H1 (cell line): Measurements from ENCODE around the gene ENDOV. TPM values are rescaled to one million over a fixed set of nuclear protein-coding genes. Genes with fewer than 3 reads are reported as not detected.

ENCODE experiments used
- CTCF ChIA-PET: fragments of 300-600 bp; sonication (Branson Sonifier 250); formaldehyde crosslinking; loops from one replicate; lab custom pipeline; 2021; ENCODE audit not compliant: partially characterized antibody; lab: Charles Lee
- POLR2A ChIA-PET: fragments of 300-600 bp; sonication (Branson Sonifier 250); formaldehyde crosslinking; loops from one replicate; lab custom pipeline; 2021; ENCODE audit warnings: inconsistent platforms; ENCODE audit not compliant: partially characterized antibody; lab: Charles Lee
- DNase-seq, 2 experiments: peaks; one replicate each; pipeline versions ENCODE4 v3.0.0 to v3.0.0-alpha.2; 2010 to 2022; ENCODE audit warnings: low spot score in 2 of 2, low read depth in 1 of 2, mixed read lengths in 1 of 2
- FAIRE-seq: peaks from 2 replicates; lab custom pipeline; 2011; peaks lifted over from hg19 to GRCh38; lab: Jason Lieb, UNC
- H2AFZ ChIP-seq: 2 replicates; pipeline ENCODE4 v1.8.1; 2012; ENCODE audit warnings: low read length, inconsistent platforms
- H2AK5ac ChIP-seq: 2 replicates; pipeline ENCODE4 v1.6.1; 2013; ENCODE audit warnings: low read depth, low read length
- H2BK120ac ChIP-seq: replicated peaks from 2 replicates; pipeline ENCODE3; 2013; ENCODE audit warnings: low read depth, low read length, inconsistent platforms
- H2BK12ac ChIP-seq: 2 replicates; pipeline ENCODE4 v1.6.1; 2013; ENCODE audit warnings: low read depth, low read length
- H2BK15ac ChIP-seq: 2 replicates; pipeline ENCODE4 v1.6.1; 2013; ENCODE audit warnings: low read length
- H2BK20ac ChIP-seq: 2 replicates; pipeline ENCODE4 v1.6.1; 2013; ENCODE audit warnings: low read length
- H2BK5ac ChIP-seq: 2 replicates; pipeline ENCODE4 v1.6.1; 2013; ENCODE audit warnings: low read depth, low read length
- H3K14ac ChIP-seq: 2 replicates; pipeline ENCODE4 v1.6.1; 2013; ENCODE audit warnings: inconsistent platforms; ENCODE audit not compliant: insufficient read length
- H3K18ac ChIP-seq: 2 replicates; pipeline ENCODE4 v1.6.1; 2013; ENCODE audit warnings: low read length; ENCODE audit errors: extremely low read depth
- H3K23ac ChIP-seq: 2 replicates; pipeline ENCODE4 v1.6.1; 2013; ENCODE audit warnings: inconsistent platforms; ENCODE audit not compliant: insufficient read length
- H3K23me2 ChIP-seq: 2 replicates; pipeline ENCODE4 v1.6.1; 2013; ENCODE audit warnings: low read depth, low read length
- H3K27ac ChIP-seq: 2 replicates; pipeline ENCODE4 v1.6.1; 2011; ENCODE audit warnings: low read depth, low read length, inconsistent platforms
- H3K27me3 ChIP-seq, 4 experiments: replicated peaks in 1 of 4; 1 replicate in 1 of 4; 2 replicates in 3 of 4; pipeline versions ENCODE4 v1.6.1 to v1.8.1; 2011 to 2013; ENCODE audit warnings: low read length in 3 of 4, mild to moderate bottlenecking in 3 of 4, inconsistent platforms in 2 of 4, mixed read lengths in 2 of 4, moderate library complexity in 1 of 4; ENCODE audit not compliant: control insufficient read depth in 3 of 4, insufficient read depth in 3 of 4; ENCODE audit errors: extremely low read depth in 1 of 4
- H3K36me3 ChIP-seq, 4 experiments: 2 replicates each; pipeline versions ENCODE4 v1.6.1 to v1.8.1; 2011 to 2013; ENCODE audit warnings: mild to moderate bottlenecking in 4 of 4, low read length in 3 of 4, moderate library complexity in 2 of 4, control low read depth in 1 of 4, inconsistent platforms in 1 of 4; ENCODE audit not compliant: insufficient read depth in 4 of 4, control insufficient read depth in 2 of 4
- H3K4ac ChIP-seq: replicated peaks from 2 replicates; pipeline ENCODE3; 2013; ENCODE audit warnings: low read length, low read depth, mixed read lengths, inconsistent platforms; ENCODE audit not compliant: insufficient read length
- H3K4me1 ChIP-seq, 4 experiments: replicated peaks in 1 of 4; 1 replicate in 1 of 4; 2 replicates in 3 of 4; pipeline versions ENCODE4 v1.6.1 to v1.8.1; 2011 to 2013; ENCODE audit warnings: low read length in 3 of 4, inconsistent platforms in 2 of 4, mixed read lengths in 1 of 4; ENCODE audit not compliant: insufficient read depth in 4 of 4, control insufficient read depth in 3 of 4
- H3K4me2 ChIP-seq, 2 experiments: 2 replicates each; pipeline versions ENCODE4 v1.6.1 to v1.8.1; 2011 to 2013; ENCODE audit warnings: low read depth in 2 of 2, low read length in 2 of 2, control low read depth in 1 of 2, inconsistent platforms in 1 of 2, mild to moderate bottlenecking in 1 of 2; ENCODE audit not compliant: insufficient read depth in 1 of 2
- H3K4me3 ChIP-seq, 4 experiments: fragments of 200-600, 300-600 bp in 1 of 4; sonication (generic), shearing (Covaris generic), sonication (Bioruptor Twin) in 1 of 4; 2 replicates each; pipeline versions ENCODE4 v1.5.1 to v1.8.1; 2011 to 2016; ENCODE audit warnings: low read length in 4 of 4, low read depth in 3 of 4, control low read depth in 2 of 4, inconsistent platforms in 2 of 4, mild to moderate bottlenecking in 2 of 4, mixed read lengths in 1 of 4, moderate library complexity in 1 of 4; ENCODE audit not compliant: insufficient read depth in 2 of 4; ENCODE audit errors: extremely low read depth in 1 of 4
- H3K56ac ChIP-seq: replicated peaks from 2 replicates; pipeline ENCODE3; 2013; ENCODE audit warnings: low read depth, mild to moderate bottlenecking, mixed read lengths, low read length, inconsistent platforms; ENCODE audit not compliant: insufficient read length
- H3K79me1 ChIP-seq: 2 replicates; pipeline ENCODE4 v1.6.1; 2013; ENCODE audit warnings: low read depth, low read length, control low read depth
- H3K79me2 ChIP-seq, 2 experiments: 2 replicates each; pipeline versions ENCODE4 v1.6.1 to v1.8.1; 2012 to 2013; ENCODE audit warnings: low read length in 2 of 2, mild to moderate bottlenecking in 2 of 2, inconsistent platforms in 1 of 2; ENCODE audit not compliant: insufficient read depth in 2 of 2, control insufficient read depth in 1 of 2
- H3K9ac ChIP-seq, 4 experiments: replicated peaks in 1 of 4; 1 replicate in 1 of 4; 2 replicates in 3 of 4; pipeline versions ENCODE4 v1.6.1 to v1.8.1; 2011 to 2013; ENCODE audit warnings: low read depth in 3 of 4, low read length in 3 of 4, control low read depth in 2 of 4, mild to moderate bottlenecking in 2 of 4, moderate library complexity in 2 of 4, inconsistent platforms in 1 of 4; ENCODE audit errors: extremely low read depth in 1 of 4
- H3K9me3 ChIP-seq, 2 experiments: 2 replicates each; pipeline versions ENCODE4 v1.6.1 to v1.8.1; 2012 to 2013; ENCODE audit warnings: mild to moderate bottlenecking in 2 of 2, moderate library complexity in 2 of 2, control low read depth in 1 of 2, inconsistent platforms in 1 of 2, low read depth in 1 of 2, low read length in 1 of 2, mixed read lengths in 1 of 2; ENCODE audit not compliant: insufficient read depth in 2 of 2
- H4K20me1 ChIP-seq, 2 experiments: replicated peaks in 1 of 2; 2 replicates each; pipeline versions ENCODE3 to v1.8.1; 2011 to 2013; ENCODE audit warnings: inconsistent platforms in 2 of 2, low read length in 2 of 2, mild to moderate bottlenecking in 1 of 2; ENCODE audit not compliant: insufficient read depth in 2 of 2, control insufficient read depth in 1 of 2
- H4K5ac ChIP-seq: 2 replicates; pipeline ENCODE4 v1.6.1; 2013; ENCODE audit warnings: low read length, low read depth, mixed read lengths, inconsistent platforms; ENCODE audit not compliant: insufficient read length
- H4K8ac ChIP-seq: 2 replicates; pipeline ENCODE4 v1.8.0; 2013; ENCODE audit warnings: mild to moderate bottlenecking, moderate library complexity, low read length, inconsistent platforms; ENCODE audit not compliant: insufficient read depth; ENCODE audit errors: extremely low read depth
- H4K91ac ChIP-seq: replicated peaks from 2 replicates; pipeline ENCODE3; 2013; ENCODE audit warnings: low read length, mixed read lengths, inconsistent platforms; ENCODE audit not compliant: insufficient read length
- BCL11A ChIP-seq, 2 experiments: IDR thresholded peaks; one replicate each; pipeline ENCODE4 v1.6.1; 2011; ENCODE audit warnings: low read depth in 2 of 2, low read length in 2 of 2, mild to moderate bottlenecking in 2 of 2
- CHD1 ChIP-seq: IDR thresholded peaks from 2 replicates; pipeline ENCODE4 v1.6.1; 2012; ENCODE audit warnings: low read depth, low read length, improper control_type of control experiment
- CREB1 ChIP-seq: IDR thresholded peaks from 2 replicates; pipeline ENCODE4 v1.6.1; 2012; ENCODE audit warnings: inconsistent platforms
- E2F6 ChIP-seq: IDR thresholded peaks from 2 replicates; pipeline ENCODE4 v1.6.1; 2012; ENCODE audit warnings: inconsistent platforms
- FOSL1 ChIP-seq: IDR thresholded peaks from 2 replicates; pipeline ENCODE4 v1.6.1; 2011; ENCODE audit warnings: mild to moderate bottlenecking, low read depth, low read length, moderate library complexity; ENCODE audit not compliant: insufficient read depth
- MAFK ChIP-seq: IDR thresholded peaks from 2 replicates; pipeline ENCODE4 v1.6.1; 2012; ENCODE audit warnings: low read depth, mild to moderate bottlenecking, improper control_type of control experiment, low read length
- PHF8 ChIP-seq: fragments of 200-600 bp; sonication (generic); conservative IDR thresholded peaks from 2 replicates; pipeline ENCODE4 v1.7.1; 2012; ENCODE audit warnings: low read depth, mild to moderate bottlenecking, inconsistent platforms, low read length, moderate library complexity
- POU5F1 ChIP-seq: IDR thresholded peaks from 2 replicates; pipeline ENCODE4 v1.6.1; 2011; ENCODE audit warnings: low read depth, mild to moderate bottlenecking, low read length, moderate library complexity
- RNF2 ChIP-seq: fragments of 200-900, 300-1000 bp; sonication (generic); IDR thresholded peaks from 2 replicates; pipeline ENCODE4 v1.7.1; 2016; ENCODE audit warnings: borderline replicate concordance, low read depth, mild to moderate bottlenecking, antibody characterized with exemption, low read length; ENCODE audit not compliant: poor library complexity, severe bottlenecking; ENCODE audit errors: missing control alignments
- SIN3A ChIP-seq, 2 experiments: IDR thresholded peaks in 1 of 2; conservative IDR thresholded peaks in 1 of 2; 2 replicates each; pipeline ENCODE4 v1.6.1; 2011 to 2012; ENCODE audit warnings: low read length in 2 of 2, improper control_type of control experiment in 1 of 2, low read depth in 1 of 2, mild to moderate bottlenecking in 1 of 2
- TBP ChIP-seq: IDR thresholded peaks from 2 replicates; pipeline ENCODE4 v1.6.1; 2011; ENCODE audit warnings: low read depth, low read length, improper control_type of control experiment
- YY1 ChIP-seq: IDR thresholded peaks from 2 replicates; pipeline ENCODE4 v1.6.1; 2011; ENCODE audit warnings: low read depth, mild to moderate bottlenecking, low read length
- WGBS, 2 experiments: shearing (Covaris generic) in 1 of 2; methylation state at CpG; one replicate each; pipeline versions ENCODE4 v1.1.6 to v1.1.7; 2013 to 2015; ENCODE audit warnings: low lambda C conversion rate in 2 of 2, mixed read lengths in 2 of 2, inconsistent platforms in 1 of 2, low coverage in 1 of 2, missing lambda C conversion rate in 1 of 2; ENCODE audit not compliant: insufficient replicate concordance in 2 of 2, insufficient coverage in 1 of 2, insufficient read length in 1 of 2; ENCODE audit errors: extremely low coverage in 1 of 2, missing lambda C conversion rate in 1 of 2; 5-methylcytosine and 5-hydroxymethylcytosine counted together
- polyA plus RNA-seq, 7 experiments: library from polyadenylated mRNA; depleted of rRNA in 3 of 7; stranded (reverse) in 5 of 7; unstranded in 2 of 7; fragments of >200 nt in 5 of 7; fragments of 200-250 nt in 2 of 7; gene quantifications; 1 replicate in 5 of 7; 2 replicates in 1 of 7; 4 replicates in 1 of 7; pipeline versions ENCODE4 v1.2.1 to v1.2.3, GENCODE V29; 2011 to 2013; ENCODE audit warnings: missing spikeins in 2 of 7, mixed read lengths in 2 of 7
- total RNA-seq: library from RNA; stranded (reverse); fragmentation: NEBNext Ultra II Directional; extraction: Animal tissue kit (Norgen Biotek cat#: 25700); gene quantifications from 2 replicates; pipeline ENCODE4 v1.2.1, GENCODE V29; 2021

ENDOV gene
- total and polyA plus RNA-seq, 2 of the 8 experiments (the other 6 are each of a cell fraction or from before 2014, with no cell fraction given): 10.6 to 13.3 TPM

GRCh38 chr17:80452173-80452915, 37.4 kb downstream of the ENDOV start:
- POLR2A ChIA-PET: interaction anchor here (1.1 to 3.8 kb wide), 5 partner anchors 9 to 23 kb away, joined by 3 to 35 read pairs (median 12); partner anchors contain the start of gene NPTX1
- no peak overlapping the region for H3K4me2 ChIP-seq
- H2BK12ac ChIP-seq: no peak overlapping the region
- no peak overlapping the region for H2AFZ ChIP-seq
- H3K9ac ChIP-seq: no peak overlapping the region
- FAIRE-seq (no peak), DNase-seq (no peak)
- H2BK20ac ChIP-seq: no peak overlapping the region
- no peak overlapping the region for H2BK120ac ChIP-seq
- H3K79me2 ChIP-seq: no peaks in the 10 kb centered on the region
- H3K4me1 ChIP-seq: peaks cover 0 to 7% (median 3%) of the 10 kb centered on the region in 4 experiments; a peak in 4 of 7 replicates
- no peaks in the 10 kb centered on the region for H3K9me3 ChIP-seq
- CTCF ChIA-PET: interaction anchor here (0.9 to 1.8 kb wide), 3 partner anchors 25 to 197 kb away, joined by 3 to 4 read pairs (median 3); no protein-coding TSS in a partner anchor
- no peak overlapping the region for H3K4me3 ChIP-seq
- H3K56ac ChIP-seq: no peak overlapping the region
- no peak overlapping the region for H2AK5ac ChIP-seq
- H3K36me3 ChIP-seq: no peaks in the 10 kb centered on the region
- no peak overlapping the region for H2BK5ac ChIP-seq
- H3K4ac ChIP-seq: no peak overlapping the region
- no peak overlapping the region for H4K91ac ChIP-seq
- peaks cover 8% of the 10 kb centered on the region for H3K23me2 ChIP-seq
- peaks cover 0 to 9% (median 8%) of the 10 kb centered on the region in 4 experiments; a peak in 5 of 7 replicates for H3K27me3 ChIP-seq
- no peak overlapping the region for H3K23ac ChIP-seq
- H3K79me1 ChIP-seq: no peaks in the 10 kb centered on the region
- H3K27ac ChIP-seq: no peak overlapping the region
- H4K5ac ChIP-seq: no peak overlapping the region
- no peaks in the 10 kb centered on the region for H4K20me1 ChIP-seq
- 85% methylated on average over 13 of the region's 14 CpGs; no CpG with 5 or more reads in 1 of the 2 experiments for WGBS, 2 experiments
- no peak overlapping the region for H2BK15ac ChIP-seq
- no peak overlapping the region for H4K8ac ChIP-seq
- no peak overlapping the region for H3K18ac ChIP-seq
- H3K14ac ChIP-seq: no peak overlapping the region
- TF ChIP-seq BCL11A (IDR thresholded peaks at IDR 0.05; ENCODE audit: low read depth in 2 of 2, low read length in 2 of 2): no peak
- no peak for TF ChIP-seq E2F6
- TF ChIP-seq SIN3A (conservative IDR thresholded peaks at IDR 0.05 in 1 of 2, IDR thresholded peaks at IDR 0.05 in 1 of 2; ENCODE audit: low read depth in 1 of 2, low read length in 2 of 2): no peak
- no peak for TF ChIP-seq YY1
- no peak for TF ChIP-seq POU5F1
- TF ChIP-seq RNF2: no peak
- TF ChIP-seq MAFK: no peak
- TF ChIP-seq CREB1: no peak
- TF ChIP-seq TBP: no peak
- no peak for TF ChIP-seq FOSL1
- TF ChIP-seq PHF8: no peak
- no peak for TF ChIP-seq CHD1
